ENCODE measurements around the gene MB. TPM values are rescaled to one million over a fixed set of nuclear protein-coding genes. Genes with fewer than 3 reads are reported as not detected.

MB gene
- total RNA-seq, 1 experiment from 2014 or later: 0.77 TPM

DNA sequence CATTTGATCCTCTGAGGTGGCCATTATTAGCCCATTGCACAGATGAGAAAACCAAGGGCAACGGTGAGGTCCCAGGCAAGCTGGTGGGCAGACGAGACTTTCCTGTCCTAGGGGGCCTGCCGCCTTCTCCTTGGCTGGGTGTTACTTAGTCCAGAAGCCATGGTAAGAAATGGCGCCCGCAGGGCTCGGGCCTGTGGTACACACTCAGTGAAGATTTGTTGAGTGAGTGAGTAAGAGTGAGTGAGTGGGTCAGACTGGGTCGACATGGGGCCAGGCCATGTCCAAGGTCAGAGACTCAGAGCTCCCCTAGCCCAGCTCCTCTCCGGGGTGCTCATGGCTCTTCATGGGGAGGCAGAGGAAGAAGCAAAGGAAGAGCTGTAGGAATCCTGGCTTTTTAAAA lies 40.5 kb downstream of the MB start:
- Histone ChIP-seq H3K27me3 (replicated peaks; ENCODE audit: control insufficient read depth, insufficient read depth, low read length) (no peaks in the 10 kb centered on the region), H3K9me3 (no peaks in the 10 kb centered on the region), H3K4me3 (ENCODE audit: low read depth, low read length) (no peak overlapping the region), H3K4me1 (no peaks in the 10 kb centered on the region), H3K36me3 (ENCODE audit: control insufficient read depth, insufficient read depth, low read length) (no peaks in the 10 kb centered on the region)
- no TSS peak for BruUV-seq (replicated peaks)
- Mint-ChIP-seq H3K4me1 (ENCODE audit: low read depth, unreplicated experiment) (no peaks in the 10 kb centered on the region), H3K36me3 (ENCODE audit: insufficient read depth, unreplicated experiment) (no peaks in the 10 kb centered on the region), H3K9me3 (ENCODE audit: unreplicated experiment) (no peaks in the 10 kb centered on the region), H3K27me3 (ENCODE audit: insufficient read depth, unreplicated experiment) (no peaks in the 10 kb centered on the region), H3K27ac (ENCODE audit: unreplicated experiment) (no peak overlapping the region), H3K4me3 (ENCODE audit: unreplicated experiment) (no peak overlapping the region)
- ChIA-PET CTCF (no interaction called here), POLR2A (no interaction called here)
- no peak for DNase-seq
- intact Hi-C loops (cut with micrococcal nuclease; ENCODE audit: unreplicated experiment): no loop called here
- TF ChIP-seq, protein P1, sequence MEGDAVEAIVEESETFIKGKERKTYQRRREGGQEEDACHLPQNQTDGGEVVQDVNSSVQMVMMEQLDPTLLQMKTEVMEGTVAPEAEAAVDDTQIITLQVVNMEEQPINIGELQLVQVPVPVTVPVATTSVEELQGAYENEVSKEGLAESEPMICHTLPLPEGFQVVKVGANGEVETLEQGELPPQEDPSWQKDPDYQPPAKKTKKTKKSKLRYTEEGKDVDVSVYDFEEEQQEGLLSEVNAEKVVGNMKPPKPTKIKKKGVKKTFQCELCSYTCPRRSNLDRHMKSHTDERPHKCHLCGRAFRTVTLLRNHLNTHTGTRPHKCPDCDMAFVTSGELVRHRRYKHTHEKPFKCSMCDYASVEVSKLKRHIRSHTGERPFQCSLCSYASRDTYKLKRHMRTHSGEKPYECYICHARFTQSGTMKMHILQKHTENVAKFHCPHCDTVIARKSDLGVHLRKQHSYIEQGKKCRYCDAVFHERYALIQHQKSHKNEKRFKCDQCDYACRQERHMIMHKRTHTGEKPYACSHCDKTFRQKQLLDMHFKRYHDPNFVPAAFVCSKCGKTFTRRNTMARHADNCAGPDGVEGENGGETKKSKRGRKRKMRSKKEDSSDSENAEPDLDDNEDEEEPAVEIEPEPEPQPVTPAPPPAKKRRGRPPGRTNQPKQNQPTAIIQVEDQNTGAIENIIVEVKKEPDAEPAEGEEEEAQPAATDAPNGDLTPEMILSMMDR (IDR thresholded peaks at IDR 0.05; ENCODE audit: insufficient read depth in 1 of 2, low read depth in 1 of 2, low read length in 1 of 2, severe bottlenecking in 1 of 2, unreplicated experiment in 1 of 2): no peak

DNA sequence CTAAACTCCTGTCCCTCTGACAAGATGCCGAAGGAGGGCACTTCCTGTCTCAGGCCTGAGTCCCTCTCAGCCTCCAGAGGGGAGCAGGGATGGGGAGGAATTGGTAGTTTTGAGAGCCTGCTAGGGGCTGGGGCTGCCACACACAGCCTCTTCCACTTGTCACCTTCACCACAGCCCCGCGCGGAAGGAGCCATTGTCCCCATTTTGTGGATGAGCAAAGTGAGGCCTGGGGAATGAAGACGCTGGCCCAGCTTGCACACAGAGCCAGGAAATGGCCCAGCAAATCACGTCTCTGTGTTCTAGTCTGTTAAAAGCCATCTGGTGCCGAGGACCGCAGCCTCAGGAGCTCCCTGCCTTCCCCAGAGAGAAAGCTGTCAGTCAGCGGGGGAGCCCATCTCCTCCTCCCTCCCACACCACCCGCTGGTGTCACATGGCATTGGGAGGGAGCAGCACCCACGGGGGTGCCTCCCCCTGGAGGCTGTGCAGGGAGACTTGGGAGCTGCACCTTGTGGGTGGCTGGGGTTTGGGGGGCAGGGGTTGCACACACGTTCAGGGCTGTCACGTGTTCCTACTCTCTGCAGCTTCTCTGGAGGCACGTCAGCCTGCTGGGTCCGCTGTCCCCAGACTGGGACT lies 41.9 kb downstream of the MB start:
- intact Hi-C loops (cut with micrococcal nuclease; ENCODE audit: unreplicated experiment): no loop called here
- no peaks in the 10 kb centered on the region for H3K27me3 Mint-ChIP-seq (ENCODE audit: insufficient read depth, unreplicated experiment)
- H3K27me3 ChIP-seq (replicated peaks; ENCODE audit: control insufficient read depth, insufficient read depth, low read length): no peaks in the 10 kb centered on the region
- no peaks in the 10 kb centered on the region for H3K4me1 ChIP-seq
- POLR2A ChIA-PET: no interaction called here
- H3K4me3 Mint-ChIP-seq (ENCODE audit: unreplicated experiment): no peak overlapping the region
- no peak overlapping the region for H3K4me3 ChIP-seq (ENCODE audit: low read depth, low read length)
- TF ChIP-seq, protein P1 (IDR thresholded peaks at IDR 0.05; ENCODE audit: insufficient read depth in 1 of 2, low read depth in 1 of 2, low read length in 1 of 2, severe bottlenecking in 1 of 2, unreplicated experiment in 1 of 2): no peak
- H3K9me3 ChIP-seq: no peaks in the 10 kb centered on the region
- H3K9me3 Mint-ChIP-seq (ENCODE audit: unreplicated experiment): no peaks in the 10 kb centered on the region
- DNase-seq: no peak
- CTCF ChIA-PET: interaction anchor here (0.5 to 1.0 kb wide), 2 partner anchors 8 to 135 kb away, joined by 4 to 6 read pairs; no protein-coding TSS in a partner anchor
- H3K4me1 Mint-ChIP-seq (ENCODE audit: low read depth, unreplicated experiment): no peaks in the 10 kb centered on the region
- H3K36me3 Mint-ChIP-seq (ENCODE audit: insufficient read depth, unreplicated experiment): no peaks in the 10 kb centered on the region
- H3K27ac Mint-ChIP-seq (ENCODE audit: unreplicated experiment): no peak overlapping the region
- H3K36me3 ChIP-seq (ENCODE audit: control insufficient read depth, insufficient read depth, low read length): no peaks in the 10 kb centered on the region
- BruUV-seq (replicated peaks): no TSS peak

DNA sequence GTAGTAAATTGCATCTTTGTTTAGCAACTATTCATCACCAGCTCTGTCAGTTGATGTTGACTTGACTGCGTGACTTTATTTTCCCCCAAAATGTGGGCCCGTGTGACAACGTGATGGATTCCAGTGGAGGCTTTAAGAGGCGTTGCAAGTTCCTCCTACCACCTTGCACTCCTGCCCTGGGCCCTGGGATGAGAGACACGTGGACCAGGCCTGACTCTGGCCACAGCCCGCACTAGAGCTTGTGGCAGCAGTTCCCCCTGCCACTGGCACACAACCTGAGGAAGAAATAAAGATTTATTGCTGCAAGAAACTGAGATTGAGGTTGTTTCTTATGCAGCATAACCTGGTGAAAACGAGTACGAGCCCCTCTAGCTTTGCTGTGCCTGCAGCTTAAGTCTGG lies 44.6 kb downstream of the MB start:
- TF ChIP-seq, protein P1 (IDR thresholded peaks at IDR 0.05; ENCODE audit: insufficient read depth in 1 of 2, low read depth in 1 of 2, low read length in 1 of 2, severe bottlenecking in 1 of 2, unreplicated experiment in 1 of 2): no peak
- intact Hi-C loops (cut with micrococcal nuclease; ENCODE audit: unreplicated experiment): no loop called here
- H3K9me3 ChIP-seq: no peaks in the 10 kb centered on the region
- Mint-ChIP-seq H3K9me3 (ENCODE audit: unreplicated experiment) (no peaks in the 10 kb centered on the region), H3K4me1 (ENCODE audit: low read depth, unreplicated experiment) (peaks cover 11% of the 10 kb centered on the region), H3K27me3 (ENCODE audit: insufficient read depth, unreplicated experiment) (no peaks in the 10 kb centered on the region), H3K36me3 (ENCODE audit: insufficient read depth, unreplicated experiment) (no peaks in the 10 kb centered on the region), H3K4me3 (ENCODE audit: unreplicated experiment) (no peak overlapping the region), H3K27ac (ENCODE audit: unreplicated experiment) (no peak overlapping the region)
- no peaks in the 10 kb centered on the region for H3K27me3 ChIP-seq (replicated peaks; ENCODE audit: control insufficient read depth, insufficient read depth, low read length)
- POLR2A ChIA-PET: no interaction called here
- CTCF ChIA-PET: no interaction called here
- no peak for DNase-seq
- no peak overlapping the region for H3K4me3 ChIP-seq (ENCODE audit: low read depth, low read length)
- no TSS peak for BruUV-seq (replicated peaks)
- H3K4me1 ChIP-seq: no peaks in the 10 kb centered on the region
- H3K36me3 ChIP-seq (ENCODE audit: control insufficient read depth, insufficient read depth, low read length): no peaks in the 10 kb centered on the region

Data from Caco-2 (cell line).